Activated T-cell treated with anti-CD3 and anti-CD28 coated beads for 48 hours (primary cell): ENCODE measurements around the gene TENM3.

Source experiments
- DNase-seq: peaks from one replicate; pipeline ENCODE4 v3.0.0-alpha.2; 2020; ENCODE audit warnings: low read depth

Gene TENM3

DNA sequence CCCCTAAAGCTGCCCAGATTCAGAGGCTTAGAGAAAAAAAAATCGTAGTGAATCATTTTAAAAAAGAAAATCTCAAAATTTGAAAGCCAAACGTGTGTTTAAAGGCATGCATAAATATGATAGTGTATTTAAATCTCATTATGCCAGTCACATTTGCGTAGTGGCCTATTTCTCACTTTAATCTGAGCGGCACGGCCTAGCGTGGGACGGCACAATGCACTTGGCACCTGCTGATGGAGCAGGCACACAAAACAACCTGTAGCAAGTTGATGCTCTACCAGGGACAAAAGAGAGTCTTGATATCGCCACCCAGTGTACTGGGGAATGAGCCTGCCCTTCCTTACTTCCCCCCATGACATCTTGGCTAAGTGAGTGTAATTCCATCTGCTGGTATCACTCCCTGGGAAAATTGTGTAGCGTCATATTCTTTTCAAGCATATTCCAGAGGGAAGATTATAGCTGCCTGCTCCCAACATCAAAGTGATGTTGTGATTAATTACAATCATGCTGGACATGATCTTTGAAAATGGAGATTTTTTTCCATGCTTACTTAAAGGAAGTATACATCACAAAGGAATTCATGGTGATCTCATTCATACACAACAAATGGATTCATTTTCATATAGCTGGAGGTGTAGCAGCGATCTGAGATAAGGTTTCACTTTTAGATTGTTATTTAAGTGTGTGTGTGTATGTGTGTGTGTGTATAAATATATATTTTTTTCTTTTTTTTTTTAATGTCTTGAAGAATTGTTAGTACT, 535.2 kb downstream of the TENM3 start:
- no peak for DNase-seq

DNA sequence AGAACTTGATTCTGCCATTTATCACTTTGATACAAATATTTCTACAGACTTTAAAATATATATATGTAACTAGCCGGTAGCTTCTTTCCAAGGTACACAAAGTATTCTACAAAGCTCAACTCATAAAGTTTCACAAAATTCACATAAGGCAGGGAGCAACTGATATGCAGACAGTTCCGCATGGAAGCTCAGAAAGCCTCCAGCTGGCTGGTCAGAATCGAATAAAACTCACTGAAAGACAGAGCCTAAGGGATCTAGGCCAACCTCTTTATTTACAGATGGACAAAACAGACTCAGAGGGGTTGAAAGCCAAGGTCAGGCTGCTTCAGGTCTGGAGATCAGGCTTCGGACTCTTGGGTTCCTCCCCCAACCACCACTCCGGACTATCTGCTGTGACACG, 543.8 kb downstream of the TENM3 start:
- DNase-seq: no peak

DNA sequence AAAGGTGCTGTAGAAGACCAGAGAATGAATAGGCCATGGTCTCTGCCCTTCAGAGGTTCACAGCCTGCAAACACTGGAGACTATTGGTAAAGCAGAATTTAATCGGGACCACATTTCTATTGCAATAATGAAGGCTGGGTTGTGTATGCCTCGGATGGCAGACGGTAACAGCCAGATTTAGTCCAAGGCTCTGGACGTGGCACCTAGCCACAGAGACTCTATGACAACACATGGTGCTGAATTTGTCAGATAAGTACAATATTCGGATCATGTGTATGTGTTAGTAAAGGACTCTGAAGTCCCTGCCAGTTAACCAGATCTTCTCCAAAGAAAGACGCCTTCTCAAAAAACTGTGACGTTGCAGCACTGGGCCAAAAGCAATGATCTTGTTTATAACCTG, 545.0 kb downstream of the TENM3 start:
- no peak for DNase-seq

DNA sequence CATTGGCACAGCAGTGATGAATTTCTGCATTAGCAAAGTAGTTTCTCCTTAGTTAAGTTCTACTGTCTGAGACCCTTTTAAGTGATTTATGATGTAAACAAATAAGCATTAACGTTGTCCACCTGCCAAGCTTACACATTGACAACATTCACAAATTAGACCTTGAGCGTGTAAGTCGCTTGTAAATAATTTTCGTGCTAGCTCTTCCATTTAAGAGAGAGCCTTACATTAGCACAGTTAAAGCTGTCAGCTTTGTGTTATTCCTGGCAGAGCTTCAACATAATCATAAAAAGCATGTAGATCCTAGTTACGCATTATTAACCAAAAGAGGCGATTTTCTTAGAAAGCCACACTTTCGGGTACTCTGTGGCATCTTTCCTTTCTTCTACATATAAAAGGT, 546.3 kb downstream of the TENM3 start:
- DNase-seq: no peak

DNA sequence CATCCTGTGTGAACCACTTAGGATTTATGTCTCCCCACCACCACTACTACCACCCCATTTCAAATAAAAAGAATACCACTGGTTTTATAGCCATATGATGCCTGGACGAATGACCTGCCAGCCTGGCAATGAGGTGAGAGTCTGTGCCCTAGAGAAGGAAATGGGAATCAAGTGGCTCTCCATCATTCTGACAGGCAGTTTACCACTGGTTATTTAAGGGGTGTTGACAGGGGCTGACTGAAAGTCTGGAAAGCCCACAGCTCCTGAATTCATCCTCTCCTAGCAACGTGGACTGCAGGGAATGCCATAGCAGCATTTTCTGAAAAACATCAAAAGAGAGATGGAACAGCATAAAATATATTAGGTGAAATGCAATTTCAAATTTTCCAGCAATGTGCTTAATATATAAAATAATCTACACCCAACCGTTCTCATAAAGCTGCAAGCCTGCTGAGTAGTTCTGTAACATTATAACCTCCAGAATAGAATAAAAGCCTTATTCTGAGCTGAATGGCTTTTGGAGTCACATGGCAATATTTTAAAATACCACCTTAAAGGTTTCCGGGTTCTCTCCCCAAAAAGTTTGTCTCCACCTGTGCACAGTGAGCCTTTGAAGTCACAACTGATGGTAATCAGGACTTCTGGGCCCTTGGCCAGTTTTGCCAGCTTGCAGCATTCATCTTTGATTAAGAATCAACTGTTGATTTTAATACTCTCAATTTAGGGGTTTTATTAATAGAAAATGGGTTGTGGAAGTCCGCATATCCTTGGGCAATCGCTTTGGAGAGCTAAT, 552.4 kb downstream of the TENM3 start:
- no peak for DNase-seq

DNA sequence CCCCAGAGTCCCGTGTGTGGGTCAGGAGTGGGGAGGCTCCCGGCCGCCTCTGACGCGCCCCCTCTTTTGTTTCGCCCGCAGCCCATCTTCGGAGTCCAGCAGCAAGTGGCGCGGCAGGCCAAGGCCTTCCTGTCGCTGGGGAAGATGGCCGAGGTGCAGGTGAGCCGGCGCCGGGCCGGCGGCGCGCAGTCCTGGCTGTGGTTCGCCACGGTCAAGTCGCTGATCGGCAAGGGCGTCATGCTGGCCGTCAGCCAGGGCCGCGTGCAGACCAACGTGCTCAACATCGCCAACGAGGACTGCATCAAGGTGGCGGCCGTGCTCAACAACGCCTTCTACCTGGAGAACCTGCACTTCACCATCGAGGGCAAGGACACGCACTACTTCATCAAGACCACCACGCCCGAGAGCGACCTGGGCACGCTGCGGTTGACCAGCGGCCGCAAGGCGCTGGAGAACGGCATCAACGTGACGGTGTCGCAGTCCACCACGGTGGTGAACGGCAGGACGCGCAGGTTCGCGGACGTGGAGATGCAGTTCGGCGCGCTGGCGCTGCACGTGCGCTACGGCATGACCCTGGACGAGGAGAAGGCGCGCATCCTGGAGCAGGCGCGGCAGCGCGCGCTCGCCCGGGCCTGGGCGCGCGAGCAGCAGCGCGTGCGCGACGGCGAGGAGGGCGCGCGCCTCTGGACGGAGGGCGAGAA, 556.5 kb downstream of the TENM3 start:
- DNase-seq: no peak

DNA sequence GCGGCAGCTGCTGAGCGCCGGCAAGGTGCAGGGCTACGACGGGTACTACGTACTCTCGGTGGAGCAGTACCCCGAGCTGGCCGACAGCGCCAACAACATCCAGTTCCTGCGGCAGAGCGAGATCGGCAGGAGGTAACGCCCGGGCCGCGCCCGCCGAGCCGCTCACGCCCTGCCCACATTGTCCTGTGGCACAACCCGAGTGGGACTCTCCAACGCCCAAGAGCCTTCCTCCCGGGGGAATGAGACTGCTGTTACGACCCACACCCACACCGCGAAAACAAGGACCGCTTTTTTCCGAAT, 557.0 kb downstream of the TENM3 start:
- no peak for DNase-seq

DNA sequence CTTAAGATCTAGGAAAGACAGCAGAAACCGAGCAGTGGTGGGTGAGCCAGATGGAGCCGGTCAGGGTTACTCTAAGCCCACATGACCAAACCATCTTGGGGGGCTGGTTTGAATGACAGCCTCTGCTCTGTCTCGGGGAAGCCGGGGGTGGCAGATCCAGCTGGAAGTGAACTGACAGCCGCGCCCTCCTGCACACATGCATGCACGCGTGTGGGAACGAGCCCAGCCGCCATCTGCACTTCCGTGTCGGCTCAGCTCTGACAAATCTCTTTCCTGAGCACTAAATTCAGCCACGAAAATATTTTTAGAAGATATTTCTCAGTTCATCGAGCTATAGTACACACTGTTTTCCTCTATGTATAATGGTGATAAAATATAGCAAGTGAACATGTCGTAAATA, 558.4 kb downstream of the TENM3 start:
- no peak for DNase-seq

DNA sequence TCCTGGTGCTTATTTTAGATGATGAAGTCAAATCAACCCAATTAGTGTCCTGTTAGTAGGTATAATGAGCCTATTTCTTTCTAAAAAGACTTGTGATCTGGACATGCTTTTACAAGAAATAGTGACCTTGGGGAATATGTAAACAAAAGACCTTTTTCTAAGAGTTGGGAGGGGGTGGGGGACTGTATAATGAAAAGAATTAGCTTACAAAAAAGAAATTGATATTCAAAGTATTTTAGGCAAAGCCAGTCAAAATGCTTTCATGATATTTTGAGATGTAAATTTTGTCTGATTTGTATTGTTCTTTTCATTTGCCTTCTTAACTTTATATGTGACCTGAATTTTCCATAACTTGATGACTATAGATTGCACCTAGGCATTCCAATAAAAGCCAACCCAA, 559.4 kb downstream of the TENM3 start:
- DNase-seq: no peak

DNA sequence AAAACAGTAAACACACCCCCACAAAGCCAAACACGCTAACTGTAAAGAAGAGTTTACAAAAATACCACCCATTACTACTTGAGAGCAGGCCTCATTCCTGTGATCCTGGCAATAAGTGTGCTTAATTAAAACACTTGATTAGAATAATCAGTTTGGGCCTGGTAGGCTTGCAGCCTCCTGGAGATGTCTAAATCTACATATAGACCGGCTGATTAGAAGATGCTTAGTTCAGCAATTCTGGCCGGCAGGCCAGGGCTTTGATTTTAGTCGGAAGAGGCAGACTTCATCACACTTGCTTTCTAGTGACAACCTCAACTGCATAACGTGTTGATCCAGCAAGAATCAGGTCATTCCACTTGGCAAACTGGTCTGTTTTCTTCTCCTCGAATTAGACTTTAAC, 560.0 kb downstream of the TENM3 start:
- no peak for DNase-seq

DNA sequence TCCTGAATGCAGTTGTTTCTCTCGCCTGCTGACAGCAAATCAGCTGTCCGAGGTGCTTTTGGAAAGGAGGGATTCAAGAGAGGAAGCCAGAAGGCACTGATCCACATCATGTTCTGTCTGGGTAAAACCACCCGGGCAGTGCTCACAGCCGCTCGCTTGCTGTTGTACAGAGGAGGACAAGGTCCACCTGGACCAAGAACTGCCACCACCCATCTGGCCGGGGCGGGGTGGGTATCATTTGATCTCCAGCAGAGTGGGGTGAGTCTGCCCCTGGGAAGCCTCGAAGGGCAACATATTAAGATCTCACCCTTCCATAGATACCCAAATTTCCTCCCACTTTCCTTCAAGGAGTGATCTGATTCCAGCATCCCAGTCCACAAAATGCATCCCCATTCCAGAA, 560.9 kb downstream of the TENM3 start:
- DNase-seq: no peak

DNA sequence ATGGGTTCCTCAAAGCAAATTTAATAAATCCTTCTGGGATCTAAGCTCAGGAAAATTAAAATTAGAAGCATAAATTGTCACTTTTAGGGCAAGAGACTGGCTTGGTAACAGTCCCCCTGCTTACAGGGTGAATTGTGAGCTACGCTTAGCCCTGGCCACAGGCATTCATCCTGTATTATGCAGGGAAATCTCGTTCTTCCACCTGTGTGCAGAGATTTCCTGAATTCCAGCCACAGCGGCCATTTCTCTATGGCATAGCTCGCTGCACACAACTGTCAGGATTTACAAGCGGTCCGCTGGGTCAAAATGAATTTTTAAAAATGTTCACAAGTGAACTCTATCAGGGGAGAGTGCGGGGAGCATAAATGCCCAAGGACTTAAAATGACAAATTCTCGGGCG, 562.1 kb downstream of the TENM3 start:
- DNase-seq: no peak

DNA sequence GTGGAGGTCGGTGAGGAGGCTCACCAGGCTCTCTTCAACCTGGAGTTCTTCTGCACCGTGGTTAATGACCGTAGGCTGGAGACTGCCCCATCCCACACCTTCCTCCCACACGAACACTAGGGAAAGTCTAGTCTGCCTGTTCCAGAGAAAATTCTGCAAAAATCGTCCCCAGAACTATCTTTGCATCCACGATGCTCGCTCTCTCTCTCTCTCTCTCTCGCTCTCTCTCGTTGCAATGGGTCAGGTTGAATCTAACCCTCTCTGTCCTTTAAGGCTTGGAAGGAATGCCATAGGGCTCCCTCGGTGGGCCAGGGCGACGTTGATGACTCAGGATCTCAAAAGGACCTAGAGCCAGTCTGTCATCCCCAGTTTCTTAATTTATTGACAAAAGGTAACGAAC, 562.5 kb downstream of the TENM3 start:
- no peak for DNase-seq

DNA sequence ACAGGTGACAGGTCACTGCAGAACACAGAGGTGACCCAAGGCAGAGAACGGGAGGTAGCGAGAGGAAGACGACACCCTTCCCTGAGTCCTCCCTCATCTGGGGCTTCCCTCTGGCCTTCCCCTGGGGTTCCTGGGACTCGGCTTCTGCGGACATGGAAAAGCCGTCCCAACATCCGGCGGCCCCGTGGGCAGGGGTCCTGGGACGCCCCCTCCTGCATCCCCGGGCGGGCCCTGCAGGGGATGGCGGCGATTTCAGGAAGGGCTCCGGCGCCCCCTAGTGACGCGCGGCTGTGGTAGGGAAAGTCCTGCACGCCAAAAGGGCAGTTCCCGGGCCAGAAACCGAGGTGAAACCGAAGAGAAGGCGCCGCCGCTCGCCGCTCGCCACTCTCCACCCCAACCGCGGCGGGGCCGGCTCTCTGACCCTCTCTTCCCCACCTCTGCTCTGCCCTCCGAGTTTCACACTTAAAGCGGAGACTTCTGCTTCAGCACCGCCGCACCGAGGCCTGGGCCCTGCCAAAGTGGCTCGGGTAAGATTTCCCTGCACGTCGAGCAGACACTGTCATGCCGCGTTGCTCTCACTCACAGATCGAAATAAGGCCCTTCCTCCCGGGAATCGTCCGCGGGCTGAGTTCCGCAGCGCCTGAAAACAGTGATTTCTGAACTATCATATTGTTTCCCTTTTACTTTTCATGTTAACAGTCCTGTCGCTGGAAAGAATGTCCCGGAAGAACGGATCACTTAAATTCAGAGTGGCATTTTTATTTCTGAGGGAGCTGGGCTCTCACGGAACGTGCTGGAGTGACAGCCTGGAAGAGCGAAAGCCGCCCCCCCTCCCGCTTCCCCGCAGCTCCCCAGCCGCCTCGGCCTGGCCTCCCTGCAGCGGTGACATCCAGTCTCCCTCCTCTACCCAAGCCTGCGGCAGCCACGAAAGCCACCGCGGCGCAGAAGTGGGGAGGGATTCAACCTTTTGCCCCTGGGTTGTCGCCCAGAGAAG, 563.4 kb downstream of the TENM3 start:
- peak; percentile 68 for DNase-seq

DNA sequence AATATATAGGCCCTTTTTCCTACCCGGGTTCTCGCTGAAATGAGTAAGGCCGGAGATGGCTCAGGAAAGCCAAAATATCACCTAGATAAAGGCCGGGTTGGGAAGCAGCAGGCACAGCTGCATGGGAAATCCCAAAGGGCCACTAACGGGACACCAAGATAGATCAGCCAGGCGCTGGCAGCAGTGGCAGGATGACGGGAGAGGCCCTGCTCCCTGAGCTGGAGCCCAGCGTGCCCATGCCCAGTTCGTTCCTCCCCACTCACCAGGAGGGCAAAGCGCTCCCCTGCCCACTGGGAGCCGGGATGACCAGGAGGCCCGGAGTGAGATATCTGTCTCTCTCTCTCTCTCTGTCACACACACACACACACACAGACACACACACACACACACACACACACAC, 564.1 kb downstream of the TENM3 start:
- no peak for DNase-seq

DNA sequence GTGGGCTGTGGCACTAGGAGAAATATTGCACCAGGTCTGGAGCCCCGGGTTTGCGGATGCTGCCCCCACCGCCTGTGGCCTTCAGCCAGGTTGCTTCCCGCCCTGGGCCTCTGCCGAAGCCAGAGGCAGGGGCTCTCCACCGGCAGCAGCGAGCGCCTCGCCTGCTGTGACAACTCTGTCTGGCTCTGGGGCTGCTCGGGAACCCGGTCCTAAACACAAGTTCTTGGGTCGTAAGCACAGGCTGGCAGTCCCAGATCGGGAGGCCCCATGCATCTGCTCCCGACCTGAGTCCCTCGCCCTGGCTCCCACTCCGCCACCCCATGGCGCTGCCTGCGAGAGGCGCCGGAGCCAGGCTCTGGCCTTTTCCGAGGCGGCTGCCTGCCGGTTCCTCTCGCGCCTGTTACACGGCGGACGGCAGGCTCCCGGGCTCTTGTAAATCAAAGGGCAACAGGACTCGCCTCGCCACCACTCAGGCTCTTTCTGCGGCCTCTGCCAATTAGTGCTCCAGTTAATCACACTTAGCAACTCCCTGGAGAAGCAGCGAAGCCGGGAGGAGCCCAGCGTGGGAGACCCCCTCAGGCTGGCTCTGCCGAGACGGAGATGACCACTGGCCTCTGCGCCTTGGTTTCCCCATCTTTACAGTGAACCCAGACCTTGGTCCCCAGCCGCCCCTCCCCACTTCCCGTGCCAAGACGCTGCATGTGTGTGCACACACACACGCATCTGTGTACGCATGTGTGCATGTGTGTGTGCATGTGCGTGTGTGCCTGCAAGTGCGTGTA, 564.8 kb downstream of the TENM3 start:
- no peak for DNase-seq

DNA sequence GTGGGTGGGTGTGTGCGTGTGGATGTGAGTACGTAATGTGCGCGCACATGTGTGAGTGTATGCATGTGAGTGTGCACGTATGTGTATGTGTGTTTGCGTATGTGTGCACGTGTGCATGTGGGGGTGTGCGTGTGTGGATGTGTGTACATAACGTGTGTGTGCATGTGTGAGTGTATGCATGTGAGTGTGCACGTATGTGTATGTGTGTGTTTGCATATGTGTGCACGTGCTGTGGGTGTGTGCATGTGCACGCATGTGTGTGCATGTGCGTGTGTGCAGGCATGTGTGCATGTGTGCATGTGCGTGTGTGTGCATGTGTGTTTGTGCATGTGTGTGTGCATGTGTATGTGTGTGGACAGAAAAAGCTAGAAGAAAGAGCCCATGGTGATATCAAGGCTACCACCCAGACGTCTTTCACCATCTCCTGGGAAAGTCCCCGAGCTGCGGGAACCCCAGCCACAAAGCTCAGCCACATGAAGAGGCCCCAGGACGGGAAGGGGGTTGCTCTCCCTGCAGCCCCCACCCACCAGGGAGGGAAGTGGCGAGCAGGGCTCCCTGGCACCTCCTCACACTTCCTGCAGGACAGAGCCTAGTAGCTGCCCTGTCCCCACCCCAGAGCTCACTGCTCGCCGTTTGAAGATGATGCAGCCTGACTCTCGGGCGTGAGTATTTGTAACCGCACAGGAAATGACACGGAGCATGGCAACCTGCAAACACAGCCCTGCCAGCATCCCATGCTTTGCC, 565.6 kb downstream of the TENM3 start:
- DNase-seq: peak; percentile 48

DNA sequence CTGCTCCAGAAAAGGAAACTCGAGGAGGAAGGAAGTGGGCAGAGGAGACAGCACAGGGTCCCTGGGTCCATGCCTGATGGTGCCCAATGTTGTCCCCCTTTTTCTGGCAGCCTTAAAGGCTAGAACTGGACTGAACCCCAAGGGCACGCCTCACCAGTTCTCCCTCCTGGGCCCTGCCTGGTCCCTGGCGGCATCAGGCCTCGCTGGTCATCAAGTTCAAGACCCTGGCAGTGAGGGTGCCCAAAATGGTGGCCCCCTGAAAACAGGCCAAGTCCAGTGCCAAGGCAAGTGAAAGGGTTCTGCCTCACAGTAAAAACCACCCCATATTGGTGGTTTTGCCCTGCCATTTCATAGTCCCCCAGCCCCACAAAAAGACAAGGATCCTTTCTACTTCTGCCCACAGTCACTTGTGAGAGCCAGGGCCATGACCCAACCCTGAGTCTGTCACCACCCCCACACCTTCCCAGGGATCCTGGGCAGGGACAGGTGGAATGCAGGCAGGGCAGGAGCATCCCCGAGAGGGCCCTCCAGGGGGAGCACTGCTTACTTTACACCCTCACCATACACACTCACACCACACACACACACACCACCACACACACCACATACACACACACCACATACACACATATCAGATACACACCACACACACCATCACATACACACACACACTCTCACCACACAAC, 566.4 kb downstream of the TENM3 start:
- no peak for DNase-seq

DNA sequence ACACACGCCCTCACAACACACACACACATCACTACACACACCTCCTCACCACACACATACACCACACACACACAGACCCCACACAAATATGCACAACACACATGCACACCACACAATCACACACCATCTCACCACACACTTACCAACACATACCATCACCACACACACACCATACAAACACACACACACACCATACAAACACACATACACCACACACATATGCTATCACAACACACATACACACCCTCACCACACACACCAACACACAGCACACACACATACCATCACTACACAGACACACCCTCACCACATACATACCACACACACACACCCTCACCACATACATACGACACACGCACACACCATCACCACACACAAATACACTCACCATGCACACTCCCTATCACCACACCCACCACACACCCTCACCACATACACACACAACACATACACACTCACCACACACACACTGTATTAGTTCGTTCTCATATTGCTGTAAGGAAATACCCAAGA, 567.0 kb downstream of the TENM3 start:
- DNase-seq: no peak

DNA sequence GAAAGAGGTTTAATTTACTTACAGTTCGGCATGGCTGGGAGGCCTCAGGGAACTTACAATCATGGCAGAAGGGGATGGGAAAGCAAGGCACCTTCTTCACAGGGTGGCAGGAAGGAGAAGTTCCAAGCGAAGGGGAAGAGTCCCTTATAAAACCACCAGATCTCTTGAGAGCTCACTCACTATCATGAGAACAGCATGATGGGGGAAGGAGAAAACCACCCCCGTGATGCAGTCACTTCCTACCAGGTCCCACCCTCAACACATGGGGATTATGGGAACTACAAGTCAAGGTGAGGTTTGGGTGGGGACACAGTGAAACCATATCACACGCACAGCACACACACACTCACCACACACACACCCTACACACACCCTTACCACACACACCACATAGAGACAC, 569.7 kb downstream of the TENM3 start:
- DNase-seq: no peak
